ENCODE measurements around the gene DMAP1. TPM values are rescaled to one million over a fixed set of nuclear protein-coding genes. Genes with fewer than 3 reads are reported as not detected.

Gene DMAP1
- total RNA-seq, 3 donors from 2014 or later: 40.8 to 52.0 (median 44.0) TPM

GRCh38 chr1:44262816-44263567, 49.7 kb downstream of the DMAP1 start:
- ATAC-seq: no peak
- Histone ChIP-seq H3K4me3 (no peak overlapping the region), H3K4me1 (ENCODE audit: low read depth) (peaks cover 62% of the 10 kb centered on the region), H3K9me3 (no peaks in the 10 kb centered on the region), H3K36me3 (ENCODE audit: low read depth) (no peaks in the 10 kb centered on the region)
- intact Hi-C loops (cut with DNase I, micrococcal nuclease): no loop called here
- no peak for DNase-seq
- TF ChIP-seq CTCF (IDR thresholded peaks at IDR 0.05): no peak

DNA sequence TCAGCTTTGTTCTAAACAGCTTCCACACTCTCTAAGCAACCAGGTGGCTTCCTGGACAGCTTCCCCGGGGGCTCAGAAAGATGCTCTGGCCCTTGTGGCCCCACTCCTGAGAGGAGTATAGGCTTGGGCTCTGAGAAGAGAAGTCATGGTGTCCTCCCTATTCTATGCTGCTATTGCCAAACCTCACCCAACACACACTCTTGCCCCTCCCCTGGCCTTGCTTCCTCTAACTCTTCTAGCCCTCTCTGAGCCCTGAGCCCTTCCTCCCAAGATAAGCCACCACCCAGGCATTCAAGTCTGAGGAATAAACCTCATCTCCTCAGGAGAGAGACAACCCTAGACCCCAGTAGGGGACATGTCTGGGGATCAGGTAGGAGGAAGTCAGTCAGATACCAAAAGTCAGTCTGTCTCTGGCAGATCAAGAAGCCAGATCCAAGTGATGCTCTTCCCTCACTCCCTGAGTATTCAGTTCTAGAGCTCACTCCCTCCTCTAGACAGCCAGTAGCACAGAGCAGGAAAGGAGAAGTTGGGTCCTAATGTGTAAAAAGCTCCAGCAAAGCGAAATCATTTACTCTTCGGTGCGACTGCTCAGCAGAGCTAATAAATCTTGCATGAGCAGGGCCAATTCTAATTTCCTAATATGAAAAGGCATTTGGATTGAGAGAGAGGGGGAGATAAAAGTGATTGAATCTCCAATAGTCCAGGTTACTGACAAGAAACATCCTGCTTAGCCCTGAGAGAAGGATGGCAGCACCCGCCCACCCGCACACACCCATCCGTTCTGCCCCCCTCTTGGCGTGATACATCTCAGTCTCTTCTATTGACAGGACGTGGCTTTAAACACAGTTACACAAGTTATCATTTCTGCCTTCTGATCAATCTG, 50.5 kb downstream of the DMAP1 start:
- intact Hi-C loops (cut with DNase I, micrococcal nuclease): no loop called here
- no peak for ATAC-seq
- TF ChIP-seq CTCF (IDR thresholded peaks at IDR 0.05): no peak
- H3K36me3 ChIP-seq (ENCODE audit: low read depth): no peaks in the 10 kb centered on the region
- peaks cover 70% of the 10 kb centered on the region for H3K4me1 ChIP-seq (ENCODE audit: low read depth)
- DNase-seq: no peak
- no peak overlapping the region for H3K4me3 ChIP-seq
- no peaks in the 10 kb centered on the region for H3K9me3 ChIP-seq

GRCh38 chr1:44264451-44264771, 51.1 kb downstream of the DMAP1 start:
- peaks cover 75% of the 10 kb centered on the region for H3K4me1 ChIP-seq (ENCODE audit: low read depth)
- no peak overlapping the region for H3K4me3 ChIP-seq
- no peak for ATAC-seq
- no peak for DNase-seq
- no peak for TF ChIP-seq CTCF (IDR thresholded peaks at IDR 0.05)
- intact Hi-C loops (cut with DNase I, micrococcal nuclease): no loop called here
- no peaks in the 10 kb centered on the region for H3K36me3 ChIP-seq (ENCODE audit: low read depth)
- no peaks in the 10 kb centered on the region for H3K9me3 ChIP-seq

GRCh38 chr1:44265656-44266358, 52.5 kb downstream of the DMAP1 start:
- Histone ChIP-seq H3K36me3 (ENCODE audit: low read depth) (no peaks in the 10 kb centered on the region), H3K4me1 (ENCODE audit: low read depth) (peaks cover 77% of the 10 kb centered on the region), H3K9me3 (no peaks in the 10 kb centered on the region), H3K4me3 (no peak overlapping the region)
- intact Hi-C loops (cut with DNase I, micrococcal nuclease): no loop called here
- DNase-seq (no peak), ATAC-seq (no peak)
- no peak for TF ChIP-seq CTCF (IDR thresholded peaks at IDR 0.05)

DNA sequence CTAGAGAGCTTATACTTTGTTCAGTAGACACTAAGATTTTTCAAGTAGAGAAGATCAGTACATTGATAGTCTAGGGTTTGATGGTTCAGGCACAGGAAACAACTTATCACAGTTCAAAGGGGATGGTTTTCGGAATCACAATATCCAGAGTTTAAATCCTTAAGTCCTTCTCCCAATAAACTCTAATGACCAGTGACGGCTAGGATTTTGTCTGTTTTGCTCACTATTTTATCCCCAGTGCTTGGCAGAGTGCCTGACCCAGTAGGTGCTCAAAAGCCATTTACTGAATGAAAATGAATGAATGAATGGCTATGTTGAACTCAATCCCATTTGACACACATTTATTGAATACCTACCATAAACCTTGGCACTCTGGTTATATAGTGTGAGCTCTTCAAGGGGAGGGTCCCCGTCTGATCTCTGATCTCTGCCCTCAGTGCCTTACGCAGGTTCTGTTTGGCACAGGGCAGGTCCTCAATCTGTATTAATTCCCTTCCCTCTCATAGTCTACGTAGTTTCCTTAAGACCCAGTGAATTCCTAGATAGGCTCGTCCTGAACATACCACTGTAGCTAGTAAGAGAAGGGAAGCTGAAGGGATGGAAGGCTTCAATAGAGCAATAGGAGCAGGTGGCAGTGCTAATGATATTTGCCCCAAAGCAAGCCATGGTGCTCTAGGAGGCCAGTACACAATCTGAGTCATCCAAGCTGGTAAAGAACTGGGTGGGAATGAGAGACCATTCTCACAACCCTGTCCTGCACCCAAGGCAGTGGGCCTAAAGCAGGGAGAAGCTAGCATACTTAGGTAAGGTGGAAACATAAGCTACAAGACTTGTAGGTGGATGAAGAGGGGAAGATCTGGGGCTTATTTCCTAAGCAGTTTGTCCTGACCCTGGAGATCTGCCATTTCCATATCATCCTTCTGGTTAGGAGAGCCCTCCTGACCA, 53.4 kb downstream of the DMAP1 start:
- Histone ChIP-seq H3K36me3 (ENCODE audit: low read depth) (no peaks in the 10 kb centered on the region), H3K9me3 (no peaks in the 10 kb centered on the region), H3K4me1 (ENCODE audit: low read depth) (peaks cover 81% of the 10 kb centered on the region), H3K4me3 (no peak overlapping the region)
- intact Hi-C loops (cut with DNase I, micrococcal nuclease): no loop called here
- TF ChIP-seq CTCF (IDR thresholded peaks at IDR 0.05): no peak
- DNase-seq (peak in 1 of 3 donors; percentile 70), ATAC-seq (peak; percentile 33)

Data from mucosa of descending colon (tissue), 3 donors.